HG03095 (cell line): ENCODE data around the gene YPEL3.
"Not testable (repeated sequence)": the region's sequence is repeated elsewhere in the genome, so short reads cannot be mapped to it uniquely, and the experiment has no call there.

Source experiments
- ATAC-seq: cut with Tn5 transposase; IDR thresholded peaks from one replicate; pipeline ENCODE4 v1.9.1; 2021; ENCODE audit warnings: moderate library complexity; ENCODE audit not compliant: unreplicated experiment

Gene YPEL3

GRCh38 chr16:30117768-30118167 is 21.8 kb upstream of the YPEL3 start:
- ATAC-seq, result no peak

- ATAC-seq, result no peak
Observed at GRCh38 chr16:30116291-30117207, 20.5 kb upstream of the YPEL3 start.

DNA sequence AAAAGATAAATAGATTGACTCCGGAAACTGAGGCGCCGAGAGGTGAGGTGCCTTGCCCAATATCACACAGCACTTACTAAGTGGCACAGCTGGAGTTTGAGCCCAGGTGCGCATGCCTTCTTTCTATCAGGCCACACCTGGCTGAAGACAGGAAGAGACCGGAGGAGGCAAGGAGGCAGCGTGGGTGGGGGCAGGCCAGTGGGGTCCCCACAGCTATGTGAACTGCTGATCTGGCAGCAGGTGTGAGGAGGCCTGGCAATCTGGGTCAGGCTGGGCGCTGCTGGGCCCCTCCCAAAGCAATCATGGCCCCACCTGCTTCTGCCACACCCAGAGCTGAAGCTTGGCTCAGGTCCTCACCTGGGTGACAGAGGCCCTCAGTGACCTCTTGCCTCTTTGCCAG is 19.2 kb upstream of the YPEL3 start:
- no peak for ATAC-seq

- ATAC-seq, result not testable (repeated sequence)
Observed at GRCh38 chr16:30114833-30115232, 18.8 kb upstream of the YPEL3 start.

- ATAC-seq, result no peak
Observed at GRCh38 chr16:30114411-30114810, 18.4 kb upstream of the YPEL3 start.

GRCh38 chr16:30113711-30114333 is 17.8 kb upstream of the YPEL3 start:
- ATAC-seq, result no peak

GRCh38 chr16:30113031-30113710 is 17.2 kb upstream of the YPEL3 start, which contains the start of gene GDPD3:
GDPD3 (minus strand) TSS chr16:30113537; CDS start chr16:30113478, 59 bp downstream.
- no peak for ATAC-seq

GRCh38 chr16:30112197-30113030 is 16.4 kb upstream of the YPEL3 start:
- ATAC-seq, result no peak

DNA sequence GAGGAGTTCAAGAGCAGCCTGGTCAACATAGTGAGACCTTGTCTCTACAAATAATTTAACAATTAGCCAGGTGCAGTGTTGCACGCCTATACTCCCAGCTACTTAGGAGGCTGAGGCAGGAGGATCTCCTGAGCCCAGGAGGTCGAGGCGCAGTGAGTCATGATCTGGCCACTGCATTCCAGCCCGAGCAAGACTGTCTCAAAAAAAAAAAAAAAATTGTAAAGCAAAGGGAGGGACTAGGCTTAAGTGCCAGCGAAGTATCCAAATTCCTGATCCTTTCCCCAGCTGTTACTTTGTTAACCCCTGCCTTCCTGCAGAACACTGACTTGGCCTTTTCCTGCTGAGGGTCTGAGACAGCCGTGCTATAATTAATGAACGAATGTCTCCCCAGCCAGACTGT is 14.6 kb upstream of the YPEL3 start:
- ATAC-seq, result no peak

- ATAC-seq, result no peak
Observed at GRCh38 chr16:30108059-30108850, 12.2 kb upstream of the YPEL3 start.

GRCh38 chr16:30104492-30104891 is 8.5 kb upstream of the YPEL3 start:
- ATAC-seq, result no peak

DNA sequence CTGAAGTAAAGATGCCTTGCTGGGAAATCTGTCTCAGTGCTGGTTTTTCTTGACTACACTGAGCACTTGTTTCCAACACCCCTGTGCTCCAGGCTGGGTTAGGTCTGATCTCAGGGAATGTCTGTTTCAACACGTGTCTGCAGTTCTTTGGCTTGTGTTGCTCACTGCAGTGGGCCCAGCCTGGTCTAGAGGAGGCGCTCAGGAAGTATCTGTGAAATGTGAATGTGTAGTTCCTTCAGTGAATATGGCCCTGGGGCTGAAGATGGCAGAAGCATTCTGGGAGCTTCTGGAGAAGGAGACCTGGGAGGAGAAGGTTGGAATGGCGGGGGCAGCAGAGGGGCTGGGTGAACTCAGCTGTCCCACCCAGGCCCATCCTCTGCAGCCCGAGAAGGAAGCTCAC is 8.1 kb upstream of the YPEL3 start:
- ATAC-seq, result no peak

- no peak for ATAC-seq
Observed at GRCh38 chr16:30096862-30097563, 1.0 kb upstream of the YPEL3 start.

DNA sequence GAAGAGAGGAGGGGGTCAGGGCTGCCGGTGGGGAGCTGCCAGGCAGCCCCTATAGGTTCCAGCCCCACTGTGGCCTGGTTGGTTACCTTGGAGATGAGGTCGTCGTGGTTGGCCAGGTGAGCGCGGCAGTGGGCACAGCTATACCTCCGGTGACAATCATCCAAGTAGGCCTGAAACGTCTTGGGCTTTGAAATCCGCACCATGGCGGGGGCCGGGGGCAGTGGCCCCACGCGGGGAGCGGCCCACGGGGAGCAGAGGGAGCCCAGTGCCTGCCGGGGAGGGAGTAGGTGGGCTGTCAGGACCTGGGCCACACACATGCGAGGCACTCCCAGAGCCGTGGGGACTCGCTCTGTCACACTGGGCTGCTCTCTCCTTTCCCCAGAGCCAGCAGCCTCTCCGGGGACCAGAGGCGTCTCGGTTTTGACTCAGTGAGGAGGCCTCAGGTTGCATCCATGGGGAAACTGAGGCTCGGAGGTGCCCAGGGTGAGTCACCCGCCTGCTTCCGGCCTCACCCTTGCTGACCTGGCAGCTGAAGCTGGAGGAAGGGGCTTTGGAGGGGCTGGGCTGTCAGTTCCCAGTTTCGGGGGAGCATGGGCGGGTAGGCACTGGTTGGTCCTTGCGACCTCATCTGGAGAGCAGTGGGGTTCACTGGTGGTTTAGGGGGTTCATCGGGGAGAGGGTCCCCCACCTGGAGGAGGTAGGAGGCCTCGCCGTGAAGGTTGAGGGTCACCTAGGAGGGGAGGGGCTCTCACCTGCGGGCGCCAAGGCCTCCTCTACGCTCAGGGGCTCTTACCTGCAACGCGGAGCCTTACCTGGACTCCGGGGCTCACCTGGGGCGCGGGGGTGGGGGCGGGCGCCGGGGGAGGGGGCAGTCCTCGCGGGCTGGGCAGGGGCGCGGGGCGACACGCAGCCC is 591 bp downstream of the YPEL3 start:
- no peak for ATAC-seq

GRCh38 chr16:30094541-30095165 is 1.4 kb downstream of the YPEL3 start:
- no peak for ATAC-seq

DNA sequence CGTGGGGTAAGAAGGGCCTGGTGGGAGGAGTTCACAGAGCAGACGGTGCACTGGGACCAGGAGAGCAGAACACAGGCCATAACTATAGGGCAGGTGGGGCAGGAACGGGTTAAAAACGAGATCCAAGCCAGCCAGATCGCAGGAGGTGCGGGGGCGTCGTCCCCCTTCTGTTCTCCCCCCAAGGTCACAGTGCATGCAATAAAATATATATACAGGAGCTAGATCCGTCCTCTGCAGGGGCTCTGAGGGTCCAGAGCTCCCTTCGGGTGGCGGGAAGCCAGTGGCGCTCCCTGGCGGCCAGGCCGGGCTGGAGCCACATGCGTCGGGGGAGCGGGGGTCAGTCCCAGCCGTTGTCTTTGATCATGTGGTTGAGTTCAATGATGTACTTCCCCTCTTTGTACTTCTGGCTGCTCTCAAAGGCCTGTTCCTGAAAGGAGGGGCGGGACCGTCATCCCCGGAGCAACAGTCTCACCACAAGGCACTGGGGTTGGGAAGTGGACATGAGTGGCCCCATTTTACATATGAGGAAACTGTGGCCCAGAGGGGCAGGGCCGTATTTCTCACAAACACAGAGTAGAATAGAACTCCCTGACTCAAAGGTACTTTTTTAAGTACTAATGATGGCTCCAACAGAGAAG is 3.5 kb downstream of the YPEL3 start:
- ATAC-seq, result peak; percentile 45
